HG03159 (cell line): ENCODE results near the gene FEM1A.
"Not testable (repeated sequence)": the region's sequence is repeated elsewhere in the genome, so short reads cannot be mapped to it uniquely, and the experiment has no call there.

ENCODE experiments used
- ATAC-seq: cut with Tn5 transposase; IDR thresholded peaks from one replicate; pipeline ENCODE4 v1.9.1; 2021; ENCODE audit warnings: mild to moderate bottlenecking, moderate library complexity; ENCODE audit not compliant: unreplicated experiment

The FEM1A gene

DNA sequence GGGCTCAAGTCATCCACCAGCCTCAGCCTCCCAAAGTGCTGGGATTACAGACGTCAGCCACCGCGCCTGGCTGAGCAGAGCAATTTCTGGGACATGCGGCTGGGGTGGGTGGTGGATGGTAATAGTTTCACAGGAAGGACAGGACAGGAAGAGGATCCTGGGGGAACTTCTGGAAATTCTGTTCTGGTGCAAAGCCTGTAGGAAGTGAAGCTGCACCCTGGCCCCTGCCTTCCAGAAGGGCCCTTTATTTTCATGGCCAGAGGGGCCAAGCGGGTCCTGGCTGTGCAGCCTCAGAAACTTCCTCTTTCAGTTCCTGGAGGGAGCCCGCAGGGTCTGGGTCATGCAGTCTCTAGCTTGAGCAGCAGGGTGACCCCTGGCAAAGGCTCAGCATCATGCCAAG is 15.7 kb downstream of the FEM1A start:
- no peak for ATAC-seq

DNA sequence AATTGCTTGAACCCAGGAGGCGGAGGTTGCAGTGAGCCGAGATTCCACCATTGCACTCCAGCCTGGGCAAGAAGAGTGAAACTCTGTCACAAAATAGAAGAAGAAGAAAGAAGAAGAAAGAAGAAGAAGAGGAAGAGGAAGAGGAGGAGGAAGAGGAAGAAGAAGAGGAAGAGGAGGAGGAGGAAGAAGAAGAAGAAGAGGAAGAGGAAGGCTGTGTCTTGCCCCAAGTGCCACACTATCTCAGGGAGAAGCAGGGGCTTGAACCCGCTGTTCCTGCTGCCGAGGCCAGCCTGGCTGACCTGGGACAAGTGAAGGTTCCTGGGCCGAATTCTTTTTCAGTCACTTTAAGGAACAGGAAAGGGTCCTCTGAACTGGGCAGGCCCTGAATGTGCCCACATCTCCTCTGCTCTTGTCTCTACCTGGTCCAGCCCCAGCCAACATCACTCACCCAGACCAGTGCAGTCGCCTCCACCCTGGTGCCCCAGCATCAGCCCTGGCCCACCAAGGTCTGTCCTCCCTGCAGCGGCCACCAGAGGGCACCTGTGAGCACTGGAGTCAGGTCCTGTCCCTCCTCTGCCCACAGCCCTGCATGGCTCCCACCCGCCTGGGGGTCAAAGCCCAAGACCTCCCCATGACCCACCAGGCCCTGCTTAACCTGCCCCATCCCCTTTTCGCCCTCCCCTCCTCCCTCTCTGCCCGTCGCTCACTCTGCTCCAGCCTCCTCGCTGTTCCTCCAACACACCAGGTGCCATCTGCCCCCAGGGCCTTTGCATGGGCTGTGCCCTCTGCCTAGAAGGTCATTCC is 20.0 kb downstream of the FEM1A start:
- no peak for ATAC-seq

DNA sequence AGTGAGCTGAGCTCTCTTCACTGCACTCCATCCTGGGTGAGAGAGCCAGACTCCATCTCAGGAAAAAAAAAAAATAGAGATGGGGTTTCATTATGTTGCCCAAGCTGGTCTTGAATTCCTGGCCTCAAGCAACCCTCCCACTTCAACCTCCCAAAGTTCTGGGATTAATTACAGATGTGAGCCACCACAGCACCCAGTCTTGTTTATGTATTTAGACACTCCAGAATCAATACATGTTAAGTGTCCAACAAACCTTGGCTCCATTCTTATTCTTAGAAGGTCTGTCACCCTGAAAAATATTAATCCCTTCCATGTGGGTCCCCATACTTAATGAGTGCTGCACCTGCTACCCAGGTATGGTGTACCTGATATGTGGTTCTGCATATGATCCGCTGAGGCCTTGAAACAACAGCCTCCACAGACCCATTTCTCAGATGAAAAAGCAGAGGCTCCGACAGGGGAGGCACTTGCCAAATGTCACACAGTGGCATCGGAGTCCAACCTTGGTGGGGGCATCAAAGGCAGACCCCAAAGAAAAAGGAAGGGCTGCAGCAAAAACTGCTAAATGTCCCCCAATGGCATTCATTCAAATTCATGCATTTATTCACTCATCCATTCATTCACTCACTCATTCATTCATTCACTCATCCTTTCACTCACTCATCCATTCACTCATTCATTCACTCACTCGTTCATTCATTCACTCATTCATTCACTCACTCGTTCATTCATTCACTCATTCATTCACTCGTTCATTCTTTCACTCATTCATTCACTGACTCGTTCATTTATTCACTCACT is 23.3 kb downstream of the FEM1A start:
- no peak for ATAC-seq

DNA sequence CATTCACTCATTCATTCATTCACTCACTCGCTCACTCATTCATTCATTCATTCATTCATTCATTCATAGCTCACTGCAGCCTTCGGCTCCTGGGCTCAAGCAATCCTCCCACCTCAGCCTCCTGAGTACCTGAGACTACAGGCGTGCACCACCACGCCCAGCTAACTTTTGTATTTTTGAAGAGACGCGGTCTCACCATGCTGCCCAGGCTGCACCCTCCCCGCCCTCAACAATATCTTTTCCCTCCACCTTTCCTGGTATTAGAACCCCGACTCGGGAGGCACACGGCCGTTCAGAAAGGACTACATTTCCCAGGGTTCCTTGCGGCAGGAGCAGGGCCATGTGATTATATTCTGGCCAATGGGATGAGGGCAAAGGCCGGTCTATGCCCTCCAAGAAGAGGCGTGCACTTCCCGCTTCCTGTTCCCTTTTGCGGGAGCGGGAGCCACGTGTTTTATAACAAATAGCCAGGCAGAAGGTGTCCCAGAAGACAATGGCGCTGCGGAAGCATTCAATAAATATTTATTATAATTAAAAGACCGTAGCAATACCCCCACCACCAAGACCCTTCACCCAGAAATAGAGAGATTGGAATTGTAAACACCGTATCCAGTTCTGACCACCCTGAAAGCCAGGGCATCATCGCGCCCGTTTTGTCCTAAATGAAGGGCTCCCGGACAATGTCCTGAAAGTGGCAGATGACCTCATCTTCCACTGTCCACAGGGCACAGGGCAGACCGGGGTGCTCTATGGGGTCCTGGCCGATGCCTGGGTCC is 24.1 kb downstream of the FEM1A start:
- ATAC-seq = peak; percentile 64

DNA sequence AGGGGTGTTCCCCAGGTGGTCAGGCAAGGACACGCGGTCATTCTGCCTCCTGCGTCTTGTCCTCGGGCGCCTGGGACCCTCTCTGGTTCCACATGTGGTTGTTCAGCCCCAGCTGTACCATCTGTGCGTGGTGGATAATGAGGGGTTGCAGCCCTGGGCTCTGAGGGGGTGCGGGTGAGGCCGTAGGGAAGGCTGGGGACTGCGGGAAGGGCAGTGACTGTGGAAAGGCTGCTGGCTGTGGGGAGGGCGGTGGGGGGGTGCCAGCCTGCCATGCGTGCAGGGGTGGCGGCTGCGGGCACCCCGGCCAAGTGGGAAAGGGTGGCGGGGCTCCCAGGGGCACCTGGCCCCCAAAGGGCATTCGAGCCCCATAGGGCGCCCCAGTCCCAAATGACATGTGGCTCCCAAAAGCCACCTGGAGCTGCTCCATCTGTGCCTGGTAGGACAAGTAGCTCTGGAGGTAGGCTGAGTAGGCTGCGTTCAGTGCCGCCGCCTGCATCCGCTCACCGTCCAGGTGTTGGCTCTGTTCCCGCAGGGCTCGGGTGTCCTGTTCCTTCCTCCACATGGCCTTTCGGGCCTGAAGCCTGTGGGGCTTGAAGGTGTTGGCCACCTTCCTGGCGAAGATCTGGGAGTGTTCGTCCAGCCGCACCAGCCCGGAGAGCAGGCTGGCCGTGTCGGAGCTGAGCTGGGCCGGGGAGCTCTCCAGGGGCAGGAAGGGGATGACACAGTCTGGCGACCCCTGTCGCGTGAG is 24.8 kb downstream of the FEM1A start:
- ATAC-seq = no peak

DNA sequence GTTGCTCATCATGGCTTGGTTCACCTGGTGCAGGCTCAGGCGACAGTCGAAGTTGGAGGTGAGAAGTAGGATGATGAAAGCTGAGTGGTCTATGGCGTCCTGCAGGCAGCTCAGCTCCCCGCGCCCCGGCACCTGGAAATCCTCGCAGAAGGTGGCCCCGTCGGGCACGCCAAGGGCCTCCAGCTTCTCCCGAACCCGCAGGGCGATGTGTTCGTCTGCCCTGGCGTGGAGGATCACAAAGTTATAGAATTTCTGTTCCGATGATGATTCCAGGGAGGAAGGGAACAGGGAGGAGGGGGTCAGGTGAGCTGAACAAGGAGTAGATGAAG is 25.4 kb downstream of the FEM1A start:
- no peak for ATAC-seq

DNA sequence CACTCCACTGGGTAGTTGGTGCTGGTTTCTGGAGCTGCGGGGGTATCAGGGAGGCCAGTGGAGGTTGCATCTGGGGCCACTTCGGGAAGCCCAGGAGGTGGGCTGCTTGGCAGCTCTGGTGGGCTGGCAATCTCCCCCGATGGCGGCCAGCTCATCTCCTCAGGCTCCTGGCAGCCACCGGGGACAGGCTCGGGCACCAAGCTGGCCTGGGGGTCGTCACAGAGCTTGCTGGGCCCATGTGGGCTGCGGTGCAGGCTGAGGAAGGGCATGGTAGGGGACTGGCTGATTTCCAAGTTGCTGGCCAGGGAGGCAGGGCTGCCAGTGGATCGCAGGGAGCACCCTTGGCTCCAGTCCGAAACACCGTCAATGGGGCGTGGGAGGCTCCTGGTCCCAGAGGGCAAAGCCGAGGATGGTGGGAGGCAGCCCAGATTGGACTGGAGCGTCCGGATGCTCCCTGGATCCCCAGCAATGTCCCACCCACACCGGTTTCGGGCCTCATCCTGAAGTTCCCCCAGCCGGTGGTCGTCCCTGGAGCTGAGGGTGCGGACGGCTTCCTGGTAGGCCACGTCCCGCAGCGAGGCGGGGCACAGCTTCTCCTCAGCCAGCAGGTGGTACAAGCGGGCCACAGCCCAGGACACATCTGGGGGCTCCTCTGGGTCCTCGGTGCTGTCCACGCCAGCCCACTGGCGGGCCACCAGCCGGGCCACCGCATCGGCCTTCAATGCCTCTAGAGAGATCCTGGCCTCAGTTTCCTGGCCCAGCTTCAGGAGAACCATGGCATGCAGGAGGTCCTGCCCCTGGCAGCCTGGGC is 26.1 kb downstream of the FEM1A start:
- no peak for ATAC-seq

DNA sequence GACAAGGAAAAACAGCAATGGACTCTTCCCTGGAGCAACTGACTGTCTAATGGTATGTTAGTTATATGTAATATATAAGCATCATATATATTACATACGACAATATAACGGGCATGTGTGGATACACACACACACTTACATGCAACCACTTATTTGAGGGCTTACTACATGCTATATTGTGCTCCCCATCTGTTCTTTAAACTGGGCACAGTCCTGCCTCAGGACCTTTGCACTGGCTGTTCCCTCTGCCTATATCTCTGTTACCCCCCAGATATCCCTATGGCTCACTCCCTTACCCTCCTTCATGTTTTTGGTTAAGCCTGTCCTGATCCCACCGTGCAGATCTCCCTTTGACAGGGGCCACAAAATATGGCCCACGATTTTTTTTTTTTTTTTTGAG is 29.7 kb downstream of the FEM1A start:
- no peak for ATAC-seq

DNA sequence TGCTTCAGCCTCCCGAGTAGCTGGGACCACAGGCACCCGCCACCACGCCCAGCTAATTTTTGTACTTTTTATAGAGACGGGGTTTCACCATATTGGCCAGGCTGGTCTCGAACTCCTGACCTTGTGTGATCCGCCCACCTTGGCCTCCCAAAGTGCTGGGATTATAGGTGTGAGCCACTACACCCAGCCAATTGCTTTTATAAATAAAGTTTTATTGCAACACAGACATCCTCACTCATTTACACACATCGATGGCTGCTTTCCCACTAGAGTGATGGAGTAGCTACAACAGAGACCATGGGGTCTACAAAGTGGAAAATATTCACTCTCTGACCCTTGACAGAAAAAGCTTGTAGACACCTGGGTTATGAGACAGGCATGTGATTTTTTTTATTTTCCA is 30.8 kb downstream of the FEM1A start:
- not testable (repeated sequence) for ATAC-seq

DNA sequence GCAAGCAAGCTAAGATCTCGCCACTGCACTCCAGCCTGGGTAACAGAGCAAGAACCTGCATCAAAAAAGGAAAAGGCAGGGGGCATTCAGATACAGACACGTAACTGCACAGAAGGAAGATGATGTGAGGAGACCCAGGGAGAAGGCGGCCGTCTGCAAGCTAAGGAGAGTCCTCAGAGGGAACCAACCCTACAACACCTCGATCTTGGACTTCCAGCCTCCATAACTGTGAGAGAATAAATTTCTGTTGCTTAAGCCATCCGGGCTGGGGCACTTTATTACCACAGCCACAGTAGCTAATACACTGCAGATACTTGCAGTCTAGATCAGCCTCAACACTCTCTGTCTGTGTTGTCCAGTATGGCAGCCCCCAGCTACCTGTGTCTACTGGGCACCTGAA is 32.0 kb downstream of the FEM1A start:
- ATAC-seq = no peak

DNA sequence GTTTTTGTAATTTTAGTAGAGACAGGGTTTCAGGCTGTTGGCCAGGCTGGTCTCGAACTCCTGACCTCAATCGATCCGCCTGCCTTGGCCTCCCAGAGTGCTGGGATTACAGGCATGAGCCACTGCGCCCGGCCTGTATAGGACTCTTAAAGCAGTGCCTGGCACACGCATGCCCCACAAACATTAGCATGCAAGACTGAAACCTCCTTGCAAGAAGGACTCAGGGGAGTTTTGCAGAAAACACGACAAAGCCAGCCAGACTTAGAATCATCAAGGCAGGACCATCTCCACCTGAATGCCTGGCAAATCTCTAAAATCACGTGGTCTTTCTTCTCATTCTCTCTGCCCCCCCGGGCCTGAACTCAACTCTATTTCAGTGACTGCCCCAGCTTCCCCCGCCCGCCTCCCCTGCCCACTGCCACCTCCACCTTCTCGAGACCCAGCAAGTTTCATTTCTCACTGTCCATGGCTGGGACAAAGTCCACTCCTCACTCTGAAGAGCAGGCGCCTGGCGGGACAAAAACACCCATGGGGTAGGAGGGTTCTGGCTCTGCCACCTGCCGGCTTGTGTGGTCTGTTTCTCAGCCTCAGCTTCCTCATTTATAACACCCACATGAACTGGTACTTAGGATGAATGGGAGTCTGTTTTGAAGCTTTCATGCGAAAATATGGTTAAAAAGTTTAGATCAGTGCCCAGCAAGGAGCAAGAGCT is 37.6 kb downstream of the FEM1A start:
- no peak for ATAC-seq

DNA sequence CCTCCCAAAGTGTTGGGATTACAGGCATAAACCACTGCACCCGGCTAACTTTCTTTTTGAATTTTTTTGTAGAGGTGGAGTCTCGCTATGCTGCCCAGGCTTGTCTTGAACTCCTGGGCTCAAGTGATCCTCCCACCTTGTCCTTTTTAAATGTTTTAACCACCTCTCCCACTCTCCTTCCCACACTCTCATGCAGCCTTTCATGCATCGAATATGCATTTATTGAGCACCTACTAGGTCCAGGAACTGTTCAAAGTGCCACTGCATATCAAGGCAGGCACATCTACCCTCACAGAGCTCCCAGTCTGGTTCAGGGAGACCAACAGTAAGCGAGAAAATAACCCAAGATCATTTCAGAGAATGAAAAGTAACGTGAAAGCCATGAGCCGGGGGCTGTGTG is 38.8 kb downstream of the FEM1A start:
- no peak for ATAC-seq

DNA sequence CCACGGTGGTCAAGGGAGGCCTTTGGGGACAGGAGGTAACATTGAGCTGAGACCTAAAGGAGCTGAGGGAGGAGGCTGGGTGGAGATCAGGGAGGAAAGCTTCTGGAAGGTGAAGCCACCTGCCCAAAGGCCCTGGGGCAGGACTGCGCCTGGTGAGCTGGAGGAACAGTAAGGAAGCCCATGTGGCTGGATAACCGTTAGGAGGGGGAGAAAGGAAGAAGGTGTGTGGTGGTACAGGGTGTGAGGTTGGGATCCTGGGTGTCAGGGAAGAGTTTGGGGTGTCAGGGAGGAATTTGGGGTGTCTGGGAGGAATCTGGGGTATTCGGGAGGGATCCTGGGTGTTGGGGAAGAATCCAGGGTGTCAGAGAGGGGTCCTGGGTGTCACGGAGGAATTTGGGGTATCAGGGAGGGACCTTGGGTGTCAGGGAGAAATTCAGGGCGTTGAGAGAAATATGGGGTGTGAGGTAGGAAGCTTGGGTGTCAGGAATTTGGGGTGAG is 39.3 kb downstream of the FEM1A start:
- ATAC-seq = no peak

DNA sequence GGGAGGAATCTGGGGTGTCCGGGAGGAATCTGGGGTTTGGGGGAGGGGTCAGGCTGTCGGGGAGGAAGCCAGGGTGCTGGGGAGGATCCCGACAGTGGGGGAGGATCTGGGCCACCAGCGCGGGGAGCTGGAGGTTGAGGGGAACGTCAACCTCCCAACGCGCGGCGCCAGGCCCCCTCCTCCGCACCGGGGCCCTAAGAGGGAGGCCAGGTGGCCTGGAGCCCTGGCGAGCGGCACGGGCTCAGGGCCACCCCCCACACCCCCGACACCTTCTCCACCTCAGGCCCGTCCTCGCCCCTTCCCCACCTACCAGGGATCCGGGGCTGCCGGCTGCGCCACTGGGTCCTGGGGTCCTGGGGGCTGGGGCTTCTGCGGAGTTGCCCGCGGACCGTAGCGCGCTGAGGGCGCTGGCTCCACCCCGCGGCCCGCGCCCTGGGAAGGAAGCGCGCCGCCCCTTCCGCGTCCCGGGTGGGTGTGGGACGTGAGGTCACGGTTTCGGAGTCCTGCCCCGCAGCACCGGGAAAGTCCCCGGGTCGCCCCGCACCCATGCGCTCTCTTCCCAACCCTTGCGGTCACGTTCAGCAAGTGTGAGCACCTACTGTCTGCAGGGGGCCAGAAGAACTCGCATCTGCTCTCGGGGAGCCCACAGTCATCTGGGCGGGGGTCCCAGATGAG is 39.9 kb downstream of the FEM1A start, which contains the start of gene TICAM1:
Gene TICAM1, minus strand, starts transcription at position 409 of the 675 bp plus-strand sequence. CDS start 13,335 bp downstream, outside the sequence.
- peak; percentile 64 for ATAC-seq

DNA sequence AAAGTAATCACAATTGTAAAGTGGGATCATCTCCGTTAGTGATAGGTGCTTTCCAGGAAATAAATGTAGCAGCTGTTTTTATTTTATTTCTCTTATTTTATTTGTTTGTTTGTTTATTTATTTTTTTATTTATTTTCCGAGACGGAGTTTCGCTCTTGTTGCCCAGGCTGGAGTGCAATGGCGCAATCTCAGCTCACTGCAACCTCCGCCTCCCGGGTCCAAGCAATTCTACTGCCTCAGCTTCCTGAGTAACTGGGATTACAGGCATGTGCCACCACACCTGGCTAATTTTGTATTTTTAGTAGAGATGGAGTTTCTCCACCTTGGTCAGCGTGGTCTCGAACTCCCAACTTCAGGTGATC is 40.4 kb downstream of the FEM1A start:
- ATAC-seq = not testable (repeated sequence)

DNA sequence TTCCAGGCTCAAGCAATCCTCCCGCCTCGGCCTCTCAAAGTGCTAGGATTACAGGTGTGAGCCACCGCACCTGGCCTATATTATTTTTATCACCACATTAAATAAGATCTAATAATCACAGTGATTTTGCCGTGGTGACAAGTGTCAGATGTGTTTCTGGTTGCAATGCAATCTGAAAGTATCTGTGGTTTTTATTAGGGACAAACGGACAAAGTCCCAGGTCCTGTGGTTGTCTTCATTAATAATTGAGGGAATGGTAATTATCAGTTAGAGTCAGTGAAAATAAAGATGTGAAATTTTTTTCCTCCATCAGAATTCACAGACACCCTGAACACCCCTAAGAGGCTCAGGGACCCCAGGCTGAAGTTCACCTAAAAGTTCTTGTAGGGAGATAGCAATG is 41.2 kb downstream of the FEM1A start:
- ATAC-seq = no peak

DNA sequence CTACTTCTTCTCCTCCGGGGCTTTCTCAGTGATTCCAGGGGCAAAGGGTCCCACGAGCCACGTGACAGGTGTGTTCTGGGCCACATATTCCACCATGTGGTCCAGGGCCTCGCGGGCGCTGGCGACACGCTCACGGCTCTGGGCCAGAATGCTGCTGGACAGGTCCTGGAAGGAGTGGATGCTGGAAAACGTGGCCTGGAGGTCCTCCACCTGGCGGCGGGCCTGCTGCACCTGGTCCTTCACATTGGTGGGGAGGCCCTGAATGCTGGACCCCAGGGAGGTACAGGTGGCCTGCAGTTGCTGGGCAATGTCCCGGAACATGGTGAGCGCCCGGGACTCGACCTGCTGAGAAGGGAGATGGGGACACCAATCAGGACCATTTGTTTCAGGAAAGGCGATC is 47.7 kb downstream of the FEM1A start:
- ATAC-seq = no peak

DNA sequence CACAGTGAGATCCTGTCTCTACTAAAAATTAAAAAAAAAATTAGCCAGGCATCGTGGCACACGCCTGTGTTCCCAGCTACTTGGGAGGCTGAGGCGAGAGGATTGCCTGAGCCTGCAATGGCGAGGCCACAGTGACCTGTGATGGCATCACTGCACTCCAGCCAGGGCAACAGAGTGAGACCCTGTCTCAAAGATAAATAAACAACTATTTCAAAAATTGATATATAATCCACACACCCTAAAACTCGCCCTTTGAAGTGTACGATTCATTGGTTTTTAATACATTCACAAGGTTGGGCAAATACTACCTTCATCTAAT is 52.1 kb downstream of the FEM1A start:
- no peak for ATAC-seq
